H1 (cell line): ENCODE measurements around the gene MRPS24. TPM values are rescaled to one million over a fixed set of nuclear protein-coding genes. Genes with fewer than 3 reads are reported as not detected.

ENCODE experiments used
- CTCF ChIA-PET: fragments of 300-600 bp; sonication (Branson Sonifier 250); formaldehyde crosslinking; loops from one replicate; lab custom pipeline; 2021; ENCODE audit not compliant: partially characterized antibody; lab: Charles Lee
- POLR2A ChIA-PET: fragments of 300-600 bp; sonication (Branson Sonifier 250); formaldehyde crosslinking; loops from one replicate; lab custom pipeline; 2021; ENCODE audit warnings: inconsistent platforms; ENCODE audit not compliant: partially characterized antibody; lab: Charles Lee
- DNase-seq, 2 experiments: peaks; one replicate each; pipeline versions ENCODE4 v3.0.0 to v3.0.0-alpha.2; 2010 to 2022; ENCODE audit warnings: low spot score in 2 of 2, low read depth in 1 of 2, mixed read lengths in 1 of 2
- FAIRE-seq: peaks from 2 replicates; lab custom pipeline; 2011; peaks lifted over from hg19 to GRCh38; lab: Jason Lieb, UNC
- H2AFZ ChIP-seq: 2 replicates; pipeline ENCODE4 v1.8.1; 2012; ENCODE audit warnings: low read length, inconsistent platforms
- H2AK5ac ChIP-seq: 2 replicates; pipeline ENCODE4 v1.6.1; 2013; ENCODE audit warnings: low read depth, low read length
- H2BK120ac ChIP-seq: replicated peaks from 2 replicates; pipeline ENCODE3; 2013; ENCODE audit warnings: low read depth, low read length, inconsistent platforms
- H2BK12ac ChIP-seq: 2 replicates; pipeline ENCODE4 v1.6.1; 2013; ENCODE audit warnings: low read depth, low read length
- H2BK15ac ChIP-seq: 2 replicates; pipeline ENCODE4 v1.6.1; 2013; ENCODE audit warnings: low read length
- H2BK20ac ChIP-seq: 2 replicates; pipeline ENCODE4 v1.6.1; 2013; ENCODE audit warnings: low read length
- H2BK5ac ChIP-seq: 2 replicates; pipeline ENCODE4 v1.6.1; 2013; ENCODE audit warnings: low read depth, low read length
- H3K14ac ChIP-seq: 2 replicates; pipeline ENCODE4 v1.6.1; 2013; ENCODE audit warnings: inconsistent platforms; ENCODE audit not compliant: insufficient read length
- H3K18ac ChIP-seq: 2 replicates; pipeline ENCODE4 v1.6.1; 2013; ENCODE audit warnings: low read length; ENCODE audit errors: extremely low read depth
- H3K23ac ChIP-seq: 2 replicates; pipeline ENCODE4 v1.6.1; 2013; ENCODE audit warnings: inconsistent platforms; ENCODE audit not compliant: insufficient read length
- H3K23me2 ChIP-seq: 2 replicates; pipeline ENCODE4 v1.6.1; 2013; ENCODE audit warnings: low read depth, low read length
- H3K27ac ChIP-seq: 2 replicates; pipeline ENCODE4 v1.6.1; 2011; ENCODE audit warnings: low read depth, low read length, inconsistent platforms
- H3K27me3 ChIP-seq, 4 experiments: replicated peaks in 1 of 4; 1 replicate in 1 of 4; 2 replicates in 3 of 4; pipeline versions ENCODE4 v1.6.1 to v1.8.1; 2011 to 2013; ENCODE audit warnings: low read length in 3 of 4, mild to moderate bottlenecking in 3 of 4, inconsistent platforms in 2 of 4, mixed read lengths in 2 of 4, moderate library complexity in 1 of 4; ENCODE audit not compliant: control insufficient read depth in 3 of 4, insufficient read depth in 3 of 4; ENCODE audit errors: extremely low read depth in 1 of 4
- H3K36me3 ChIP-seq, 4 experiments: 2 replicates each; pipeline versions ENCODE4 v1.6.1 to v1.8.1; 2011 to 2013; ENCODE audit warnings: mild to moderate bottlenecking in 4 of 4, low read length in 3 of 4, moderate library complexity in 2 of 4, control low read depth in 1 of 4, inconsistent platforms in 1 of 4; ENCODE audit not compliant: insufficient read depth in 4 of 4, control insufficient read depth in 2 of 4
- H3K4ac ChIP-seq: replicated peaks from 2 replicates; pipeline ENCODE3; 2013; ENCODE audit warnings: low read length, low read depth, mixed read lengths, inconsistent platforms; ENCODE audit not compliant: insufficient read length
- H3K4me1 ChIP-seq, 4 experiments: replicated peaks in 1 of 4; 1 replicate in 1 of 4; 2 replicates in 3 of 4; pipeline versions ENCODE4 v1.6.1 to v1.8.1; 2011 to 2013; ENCODE audit warnings: low read length in 3 of 4, inconsistent platforms in 2 of 4, mixed read lengths in 1 of 4; ENCODE audit not compliant: insufficient read depth in 4 of 4, control insufficient read depth in 3 of 4
- H3K4me2 ChIP-seq, 2 experiments: 2 replicates each; pipeline versions ENCODE4 v1.6.1 to v1.8.1; 2011 to 2013; ENCODE audit warnings: low read depth in 2 of 2, low read length in 2 of 2, control low read depth in 1 of 2, inconsistent platforms in 1 of 2, mild to moderate bottlenecking in 1 of 2; ENCODE audit not compliant: insufficient read depth in 1 of 2
- H3K4me3 ChIP-seq, 4 experiments: fragments of 200-600, 300-600 bp in 1 of 4; sonication (generic), shearing (Covaris generic), sonication (Bioruptor Twin) in 1 of 4; 2 replicates each; pipeline versions ENCODE4 v1.5.1 to v1.8.1; 2011 to 2016; ENCODE audit warnings: low read length in 4 of 4, low read depth in 3 of 4, control low read depth in 2 of 4, inconsistent platforms in 2 of 4, mild to moderate bottlenecking in 2 of 4, mixed read lengths in 1 of 4, moderate library complexity in 1 of 4; ENCODE audit not compliant: insufficient read depth in 2 of 4; ENCODE audit errors: extremely low read depth in 1 of 4
- H3K56ac ChIP-seq: replicated peaks from 2 replicates; pipeline ENCODE3; 2013; ENCODE audit warnings: low read depth, mild to moderate bottlenecking, mixed read lengths, low read length, inconsistent platforms; ENCODE audit not compliant: insufficient read length
- H3K79me1 ChIP-seq: 2 replicates; pipeline ENCODE4 v1.6.1; 2013; ENCODE audit warnings: low read depth, low read length, control low read depth
- H3K79me2 ChIP-seq, 2 experiments: 2 replicates each; pipeline versions ENCODE4 v1.6.1 to v1.8.1; 2012 to 2013; ENCODE audit warnings: low read length in 2 of 2, mild to moderate bottlenecking in 2 of 2, inconsistent platforms in 1 of 2; ENCODE audit not compliant: insufficient read depth in 2 of 2, control insufficient read depth in 1 of 2
- H3K9ac ChIP-seq, 4 experiments: replicated peaks in 1 of 4; 1 replicate in 1 of 4; 2 replicates in 3 of 4; pipeline versions ENCODE4 v1.6.1 to v1.8.1; 2011 to 2013; ENCODE audit warnings: low read depth in 3 of 4, low read length in 3 of 4, control low read depth in 2 of 4, mild to moderate bottlenecking in 2 of 4, moderate library complexity in 2 of 4, inconsistent platforms in 1 of 4; ENCODE audit errors: extremely low read depth in 1 of 4
- H3K9me3 ChIP-seq, 2 experiments: 2 replicates each; pipeline versions ENCODE4 v1.6.1 to v1.8.1; 2012 to 2013; ENCODE audit warnings: mild to moderate bottlenecking in 2 of 2, moderate library complexity in 2 of 2, control low read depth in 1 of 2, inconsistent platforms in 1 of 2, low read depth in 1 of 2, low read length in 1 of 2, mixed read lengths in 1 of 2; ENCODE audit not compliant: insufficient read depth in 2 of 2
- H4K20me1 ChIP-seq, 2 experiments: replicated peaks in 1 of 2; 2 replicates each; pipeline versions ENCODE3 to v1.8.1; 2011 to 2013; ENCODE audit warnings: inconsistent platforms in 2 of 2, low read length in 2 of 2, mild to moderate bottlenecking in 1 of 2; ENCODE audit not compliant: insufficient read depth in 2 of 2, control insufficient read depth in 1 of 2
- H4K5ac ChIP-seq: 2 replicates; pipeline ENCODE4 v1.6.1; 2013; ENCODE audit warnings: low read length, low read depth, mixed read lengths, inconsistent platforms; ENCODE audit not compliant: insufficient read length
- H4K8ac ChIP-seq: 2 replicates; pipeline ENCODE4 v1.8.0; 2013; ENCODE audit warnings: mild to moderate bottlenecking, moderate library complexity, low read length, inconsistent platforms; ENCODE audit not compliant: insufficient read depth; ENCODE audit errors: extremely low read depth
- H4K91ac ChIP-seq: replicated peaks from 2 replicates; pipeline ENCODE3; 2013; ENCODE audit warnings: low read length, mixed read lengths, inconsistent platforms; ENCODE audit not compliant: insufficient read length
- BRCA1 ChIP-seq: IDR thresholded peaks from 2 replicates; pipeline ENCODE4 v1.6.1; 2012; ENCODE audit warnings: low read depth, low read length, improper control_type of control experiment
- CEBPB ChIP-seq: IDR thresholded peaks from 2 replicates; pipeline ENCODE4 v1.6.1; 2012; ENCODE audit warnings: low read depth, low read length
- CHD1 ChIP-seq: IDR thresholded peaks from 2 replicates; pipeline ENCODE4 v1.6.1; 2012; ENCODE audit warnings: low read depth, low read length, improper control_type of control experiment
- FOSL1 ChIP-seq: IDR thresholded peaks from 2 replicates; pipeline ENCODE4 v1.6.1; 2011; ENCODE audit warnings: mild to moderate bottlenecking, low read depth, low read length, moderate library complexity; ENCODE audit not compliant: insufficient read depth
- HDAC2 ChIP-seq, 2 experiments: fragments of 300-600 bp in 1 of 2; sonication (generic) in 1 of 2; IDR thresholded peaks; 2 replicates each; pipeline ENCODE4 v1.6.1; 2011 to 2012; ENCODE audit warnings: low read depth in 2 of 2, low read length in 2 of 2, mild to moderate bottlenecking in 2 of 2, moderate library complexity in 2 of 2, borderline replicate concordance in 1 of 2, inconsistent platforms in 1 of 2
- KDM1A ChIP-seq: fragments of 200-600, 300-600 bp; sonication (generic); IDR thresholded peaks from 2 replicates; pipeline ENCODE4 v1.7.1; 2016; ENCODE audit warnings: mild to moderate bottlenecking, low read length, borderline replicate concordance
- POLR2AphosphoS5 ChIP-seq: IDR thresholded peaks from 2 replicates; pipeline ENCODE4 v1.6.1; 2011; ENCODE audit warnings: low read depth, low read length
- RAD21 ChIP-seq, 2 experiments: IDR thresholded peaks in 1 of 2; conservative IDR thresholded peaks in 1 of 2; 2 replicates each; pipeline ENCODE4 v1.6.1; 2011; ENCODE audit warnings: low read depth in 2 of 2, low read length in 2 of 2, improper control_type of control experiment in 1 of 2, inconsistent platforms in 1 of 2, mild to moderate bottlenecking in 1 of 2, moderate library complexity in 1 of 2
- RFX5 ChIP-seq: IDR thresholded peaks from 2 replicates; pipeline ENCODE4 v1.6.1; 2011; ENCODE audit warnings: low read depth, low read length, improper control_type of control experiment, borderline replicate concordance
- SRF ChIP-seq: IDR thresholded peaks from 2 replicates; pipeline ENCODE4 v1.6.1; 2011; ENCODE audit warnings: mild to moderate bottlenecking, low read depth, low read length, moderate library complexity
- TBP ChIP-seq: IDR thresholded peaks from 2 replicates; pipeline ENCODE4 v1.6.1; 2011; ENCODE audit warnings: low read depth, low read length, improper control_type of control experiment
- TCF12 ChIP-seq: IDR thresholded peaks from 2 replicates; pipeline ENCODE4 v1.6.1; 2011; ENCODE audit warnings: low read depth, mild to moderate bottlenecking, low read length
- WGBS, 2 experiments: shearing (Covaris generic) in 1 of 2; methylation state at CpG; one replicate each; pipeline versions ENCODE4 v1.1.6 to v1.1.7; 2013 to 2015; ENCODE audit warnings: low lambda C conversion rate in 2 of 2, mixed read lengths in 2 of 2, inconsistent platforms in 1 of 2, low coverage in 1 of 2, missing lambda C conversion rate in 1 of 2; ENCODE audit not compliant: insufficient replicate concordance in 2 of 2, insufficient coverage in 1 of 2, insufficient read length in 1 of 2; ENCODE audit errors: extremely low coverage in 1 of 2, missing lambda C conversion rate in 1 of 2; 5-methylcytosine and 5-hydroxymethylcytosine counted together
- polyA plus RNA-seq, 7 experiments: library from polyadenylated mRNA; depleted of rRNA in 3 of 7; stranded (reverse) in 5 of 7; unstranded in 2 of 7; fragments of >200 nt in 5 of 7; fragments of 200-250 nt in 2 of 7; gene quantifications; 1 replicate in 5 of 7; 2 replicates in 1 of 7; 4 replicates in 1 of 7; pipeline versions ENCODE4 v1.2.1 to v1.2.3, GENCODE V29; 2011 to 2013; ENCODE audit warnings: missing spikeins in 2 of 7, mixed read lengths in 2 of 7
- total RNA-seq: library from RNA; stranded (reverse); fragmentation: NEBNext Ultra II Directional; extraction: Animal tissue kit (Norgen Biotek cat#: 25700); gene quantifications from 2 replicates; pipeline ENCODE4 v1.2.1, GENCODE V29; 2021

MRPS24 gene
- total and polyA plus RNA-seq, 2 of the 8 experiments (the other 6 are each of a cell fraction or from before 2014, with no cell fraction given) = 133 to 347 TPM

DNA sequence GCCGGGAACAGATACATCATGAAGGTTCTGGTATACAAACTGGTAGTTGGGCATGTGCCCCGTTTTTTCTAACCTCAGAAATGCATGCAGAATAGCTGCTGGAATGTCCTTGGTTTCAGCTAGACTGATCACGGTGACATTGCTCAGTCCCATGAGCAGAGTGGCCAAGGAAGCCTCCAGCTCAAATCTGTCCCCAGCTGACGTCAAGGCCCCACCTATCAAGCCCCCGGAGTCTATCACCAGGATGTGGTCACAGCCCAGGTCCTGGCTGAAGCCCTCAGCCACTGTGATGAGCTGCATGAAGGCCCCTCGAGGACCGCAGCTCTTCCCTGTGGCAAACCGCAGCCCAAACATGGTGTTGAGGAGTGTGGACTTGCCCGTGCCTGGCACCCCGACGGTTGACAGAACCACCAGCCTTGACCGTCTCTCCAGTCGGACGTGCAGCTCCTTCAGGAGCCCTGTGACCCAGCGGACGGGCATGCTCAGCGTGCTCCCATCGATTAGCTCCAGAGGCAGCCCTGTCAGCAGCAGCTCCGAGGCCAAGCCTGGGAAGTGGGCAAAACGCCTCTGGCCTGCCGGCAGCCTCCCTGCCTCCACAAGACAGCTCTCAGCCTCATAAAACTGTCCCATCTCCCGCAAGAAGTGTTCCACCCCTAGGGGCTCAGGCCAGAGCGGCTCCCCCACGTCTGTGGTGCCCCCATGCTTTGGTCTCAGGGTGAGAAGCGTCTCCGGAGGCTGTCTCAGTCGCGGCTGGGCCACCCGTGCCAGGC is 7.8 kb upstream of the MRPS24 start:
- ChIA-PET CTCF (interaction anchor here (0.5 to 2.2 kb wide), 3 partner anchors 10 to 66 kb away, joined by 3 to 7 read pairs (median 6); no protein-coding TSS in a partner anchor), POLR2A (interaction anchor here (1.1 to 1.8 kb wide), 4 partner anchors 10 to 67 kb away, joined by 3 to 4 read pairs (median 4); no protein-coding TSS in a partner anchor)
- no peak overlapping the region for H3K4ac ChIP-seq
- H3K79me1 ChIP-seq = no peaks in the 10 kb centered on the region
- no peak overlapping the region for H3K9ac ChIP-seq
- no peak overlapping the region for H2BK5ac ChIP-seq
- no peaks in the 10 kb centered on the region for H3K79me2 ChIP-seq
- H3K27me3 ChIP-seq = no peaks in the 10 kb centered on the region
- H3K14ac ChIP-seq = no peak overlapping the region
- H3K9me3 ChIP-seq = no peaks in the 10 kb centered on the region
- H3K23ac ChIP-seq = no peak overlapping the region
- 90% methylated on average over 29 of the region's 29 CpGs; no CpG with 5 or more reads in 1 of the 2 experiments for WGBS, 2 experiments
- no peak overlapping the region for H2BK12ac ChIP-seq
- H3K56ac ChIP-seq = no peak overlapping the region
- H4K8ac ChIP-seq = no peak overlapping the region
- no peaks in the 10 kb centered on the region for H4K20me1 ChIP-seq
- no peak overlapping the region for H4K91ac ChIP-seq
- no peak for DNase-seq
- H2AFZ ChIP-seq = no peak overlapping the region
- no peak overlapping the region for H3K4me2 ChIP-seq
- no peak overlapping the region for H2BK120ac ChIP-seq
- no peak for FAIRE-seq
- no peak overlapping the region for H2BK20ac ChIP-seq
- no peak overlapping the region for H3K4me3 ChIP-seq
- H4K5ac ChIP-seq = no peak overlapping the region
- H3K27ac ChIP-seq = no peak overlapping the region
- H3K4me1 ChIP-seq = peaks cover 3 to 6% (median 4%) of the 10 kb centered on the region in 4 experiments; a peak in 6 of 7 replicates
- no peaks in the 10 kb centered on the region for H3K23me2 ChIP-seq
- H2AK5ac ChIP-seq = no peak overlapping the region
- peaks cover 5 to 23% (median 12%) of the 10 kb centered on the region in 4 experiments; a peak in 6 of 8 replicates for H3K36me3 ChIP-seq
- H3K18ac ChIP-seq = no peak overlapping the region
- no peak for TF ChIP-seq FOSL1
- no peak for TF ChIP-seq RAD21 (IDR thresholded peaks at IDR 0.05 in 1 of 2, conservative IDR thresholded peaks at IDR 0.05 in 1 of 2; ENCODE audit: low read depth in 2 of 2, low read length in 2 of 2)
- TF ChIP-seq CHD1 = no peak
- TF ChIP-seq SRF = no peak
- no peak for TF ChIP-seq POLR2AphosphoS5
- TF ChIP-seq HDAC2 (IDR thresholded peaks at IDR 0.05; ENCODE audit: borderline replicate concordance in 1 of 2, low read depth in 2 of 2, low read length in 2 of 2) = no peak
- no peak for TF ChIP-seq TBP
- TF ChIP-seq RFX5 = no peak
- no peak for TF ChIP-seq CEBPB
- no peak for TF ChIP-seq BRCA1
- TF ChIP-seq KDM1A = no peak
- TF ChIP-seq TCF12 = no peak
- TF ChIP-seq, all 59 proteins: peak for 0
- H2BK15ac ChIP-seq = no peak overlapping the region
